SW480 (cell line): ENCODE measurements around the gene GALNS.

Experiments
- DNase-seq: peaks from one replicate; pipeline ENCODE4 v3.0.0-alpha.2; 2016; ENCODE audit warnings: low spot score

GALNS gene

DNA sequence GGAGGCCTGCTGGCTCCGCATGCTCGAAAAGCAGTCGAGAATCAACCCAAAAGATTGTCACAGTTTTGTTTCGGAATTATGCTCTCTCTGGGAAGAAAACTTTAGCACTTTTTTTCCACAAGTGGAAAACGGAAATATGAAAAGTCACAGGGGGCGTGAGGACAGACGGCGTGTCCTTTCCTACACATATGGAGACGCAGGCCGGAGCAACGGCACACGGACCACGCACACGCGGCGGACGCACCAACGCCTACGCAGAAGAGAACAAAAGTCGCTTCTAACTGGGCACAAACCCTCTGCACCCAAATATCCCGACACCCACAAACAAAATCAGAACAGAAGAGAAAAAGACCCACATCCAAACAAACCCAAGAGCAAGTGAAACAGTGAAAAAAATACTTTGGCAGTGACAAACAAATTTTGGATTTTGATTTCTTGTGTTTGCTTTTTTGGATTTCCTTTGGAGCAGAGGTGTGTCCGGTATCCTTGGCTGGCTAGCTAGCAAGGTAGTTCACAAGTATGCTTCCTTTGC is 19.0 kb upstream of the GALNS start:
- DNase-seq: no peak

DNA sequence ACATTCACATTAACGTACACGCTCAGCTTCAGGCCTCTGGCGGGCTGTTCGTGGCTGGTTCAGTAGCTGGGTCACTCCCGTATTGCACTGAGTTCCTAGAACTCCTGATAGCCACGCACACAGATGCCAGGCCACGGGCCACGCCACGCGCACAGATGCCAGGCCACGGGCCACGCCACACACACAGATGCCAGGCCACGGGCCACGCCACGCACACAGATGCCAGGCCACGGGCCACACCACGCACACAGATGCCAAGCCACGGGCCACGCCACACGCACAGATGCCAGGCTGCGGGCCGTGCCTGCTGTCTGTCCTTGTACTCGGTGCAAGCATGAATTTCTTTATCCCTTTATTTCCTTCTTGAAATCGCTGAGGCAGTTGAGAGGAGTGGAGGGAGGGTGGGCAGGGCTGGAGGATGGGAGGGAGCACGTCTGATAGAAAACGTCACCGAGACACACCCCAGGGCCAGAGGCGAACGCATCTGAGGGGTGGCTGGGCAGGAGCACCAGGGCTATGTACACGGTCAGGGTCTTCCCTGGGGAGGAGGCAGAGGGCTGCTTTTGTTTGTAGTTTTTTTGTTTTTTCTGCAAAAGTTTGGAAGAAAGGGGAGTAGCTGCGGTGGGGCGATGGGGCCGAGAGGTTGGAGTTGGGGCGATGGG is 18.3 kb upstream of the GALNS start:
- DNase-seq: no peak

DNA sequence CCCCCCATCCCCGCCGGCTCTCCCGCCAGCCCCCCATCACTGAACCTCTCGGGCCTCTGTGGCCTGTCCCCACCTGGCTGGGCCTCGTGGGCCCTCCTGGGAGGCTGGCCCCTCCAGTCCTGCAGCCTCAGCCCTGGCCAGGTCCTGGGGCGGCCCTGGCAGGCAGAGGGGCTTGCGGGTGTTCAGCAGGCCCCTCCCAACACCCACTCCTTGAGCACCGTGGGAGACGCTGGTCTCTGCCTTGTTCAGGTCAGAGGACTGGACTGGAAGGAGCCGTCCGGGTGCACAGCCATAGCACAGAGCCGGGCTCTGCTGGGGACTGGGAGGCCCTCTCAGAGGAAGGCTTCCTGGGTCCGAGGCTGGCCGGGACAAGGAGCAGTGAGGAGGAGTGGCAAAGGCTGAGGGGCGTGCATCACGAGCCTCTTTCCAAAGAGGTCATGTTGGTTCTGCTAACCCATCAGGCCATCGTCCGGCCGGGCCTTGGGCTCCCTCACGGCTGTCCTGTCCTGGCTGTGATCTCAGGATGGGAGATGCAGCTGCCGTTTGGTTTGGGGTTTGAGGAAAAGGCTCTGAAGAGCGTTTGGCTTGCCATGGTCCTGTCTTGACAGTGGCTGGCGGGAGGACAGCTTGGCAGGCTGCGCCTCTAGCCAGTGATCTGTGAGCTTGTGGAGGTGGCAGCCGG is 16.0 kb upstream of the GALNS start:
- no peak for DNase-seq

DNA sequence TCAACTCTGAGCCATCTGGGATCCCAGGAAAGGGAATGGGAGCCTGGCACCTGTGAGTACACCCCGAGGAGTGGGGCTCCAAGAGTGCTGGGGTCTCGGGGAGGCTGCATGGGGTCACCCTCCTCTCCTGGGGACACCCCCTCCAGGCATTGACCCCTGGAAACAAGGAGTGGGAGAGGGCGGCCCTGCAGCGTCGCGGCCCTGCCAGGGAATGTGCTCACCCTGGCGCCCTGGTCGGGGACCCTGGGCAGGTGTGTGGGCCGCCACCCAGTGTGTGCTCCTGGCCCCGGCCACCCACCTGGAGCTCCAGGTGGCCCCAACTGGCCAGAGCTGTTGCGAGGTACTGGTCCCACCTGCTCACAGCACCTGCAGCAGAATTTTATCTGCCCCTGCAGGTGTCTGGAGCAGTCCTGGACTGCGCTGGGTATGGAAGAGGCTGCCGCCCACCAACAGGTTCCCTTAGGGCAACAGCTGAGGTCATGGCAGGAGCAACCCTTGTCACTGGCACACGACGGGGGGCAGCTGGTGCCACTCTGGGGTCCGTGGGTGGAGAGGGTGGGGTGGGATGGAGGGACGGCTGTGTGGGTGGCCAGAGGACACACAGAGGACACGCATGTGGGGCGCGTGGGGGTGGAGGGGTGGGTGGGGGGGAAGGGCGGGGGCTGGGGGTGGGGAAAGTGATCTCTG is 15.1 kb upstream of the GALNS start:
- no peak for DNase-seq

DNA sequence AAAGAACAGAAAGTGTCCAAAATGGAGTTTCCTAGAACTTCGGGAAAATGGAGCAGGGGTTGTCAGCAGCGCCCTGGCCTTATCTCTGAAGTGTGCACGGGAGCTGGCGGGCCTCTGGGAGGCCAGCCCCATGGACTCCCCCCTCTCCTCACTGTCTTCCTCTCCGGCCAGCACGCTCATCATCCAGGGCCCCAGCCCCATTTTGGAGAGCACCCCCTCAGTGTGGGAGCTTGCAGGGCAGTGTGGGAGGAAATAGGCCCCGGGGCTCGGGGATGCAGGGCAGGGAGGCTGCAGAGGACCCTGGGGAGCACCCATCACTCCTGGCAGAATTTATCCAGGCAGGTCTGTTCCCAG is 14.6 kb upstream of the GALNS start:
- DNase-seq: no peak

DNA sequence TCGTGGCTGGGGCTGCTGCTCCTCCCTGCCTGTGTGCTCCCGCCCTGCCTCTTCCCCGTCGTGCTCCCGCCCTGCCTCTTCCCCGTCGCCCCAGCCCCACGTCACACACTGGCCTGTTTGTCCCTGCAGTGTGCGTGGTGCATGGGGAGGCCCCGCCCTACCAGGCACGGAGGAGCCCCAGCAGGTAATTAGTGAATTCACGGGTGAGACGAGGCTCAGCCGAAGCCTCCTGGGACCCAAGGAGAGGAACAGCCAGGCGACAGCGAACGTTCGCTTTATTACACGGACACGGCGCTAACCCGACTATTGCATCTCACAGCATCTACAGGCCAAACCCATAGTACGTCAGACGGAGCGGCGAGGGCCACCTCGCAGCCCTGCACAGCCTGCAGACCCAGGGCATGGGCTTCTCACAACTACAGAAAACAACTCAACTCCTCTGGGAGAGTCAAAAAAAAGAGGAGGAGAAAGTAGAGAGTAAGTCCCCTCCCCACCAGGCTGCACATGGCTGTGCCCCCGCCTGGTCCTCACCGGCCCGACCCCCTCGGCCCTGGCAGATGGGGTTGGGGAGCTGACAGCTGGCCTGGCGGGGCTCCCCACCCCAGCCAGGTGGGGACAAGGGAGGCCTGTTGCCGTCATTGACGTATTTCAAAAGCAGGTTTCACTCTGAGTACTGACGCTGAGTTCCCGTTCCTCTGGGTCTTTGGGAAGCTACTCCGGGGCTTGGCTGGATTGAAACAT is 14.0 kb upstream of the GALNS start:
- no peak for DNase-seq

GRCh38 chr16:88869673-88869980 is 12.9 kb upstream of the GALNS start:
- no peak for DNase-seq

DNA sequence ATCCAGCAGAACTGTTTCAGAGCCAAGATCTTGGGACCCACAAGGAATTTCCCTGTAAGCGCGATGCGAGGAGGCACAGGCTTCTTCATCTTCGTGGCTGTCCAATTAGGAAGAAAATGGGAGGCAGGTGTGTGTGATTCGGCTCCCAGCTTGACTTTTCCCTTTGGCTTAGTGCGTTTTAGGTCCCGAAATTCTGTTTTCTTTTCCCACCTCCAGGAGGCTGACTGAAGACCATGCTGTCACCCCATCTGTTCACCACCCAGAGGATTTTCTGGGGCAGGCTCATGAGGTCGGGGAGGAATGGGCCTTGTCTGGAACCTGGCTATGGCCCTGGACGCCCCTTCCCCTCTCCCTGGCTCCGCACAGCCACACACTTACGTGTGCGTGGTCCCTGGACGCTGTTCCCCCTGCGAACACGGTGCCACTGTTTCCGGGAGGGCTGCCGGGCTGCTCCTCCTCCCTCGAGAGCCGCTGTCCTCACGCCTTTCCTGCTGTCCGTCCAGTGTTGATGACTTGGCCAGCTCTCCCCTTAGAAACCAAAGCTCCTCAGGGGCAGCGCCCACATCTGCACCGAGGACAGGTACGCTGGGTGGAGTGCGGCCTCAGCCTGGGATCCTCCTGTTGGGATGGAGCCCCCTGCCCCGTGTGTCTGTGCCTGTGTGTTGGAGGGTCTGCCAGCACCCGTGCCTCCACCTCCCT is 12.4 kb upstream of the GALNS start:
- DNase-seq: no peak

GRCh38 chr16:88867581-88868246 is 11.0 kb upstream of the GALNS start:
- no peak for DNase-seq

GRCh38 chr16:88866151-88866920 is 9.6 kb upstream of the GALNS start, which contains the start of gene PABPN1L:
Gene PABPN1L (minus strand): TSS chr16:88866660. CDS start chr16:88866606, 54 bp downstream.
- DNase-seq: no peak

- no peak for DNase-seq
These were observed 9.0 kb upstream of the GALNS start for GRCh38 chr16:88865742-88866141.

DNA sequence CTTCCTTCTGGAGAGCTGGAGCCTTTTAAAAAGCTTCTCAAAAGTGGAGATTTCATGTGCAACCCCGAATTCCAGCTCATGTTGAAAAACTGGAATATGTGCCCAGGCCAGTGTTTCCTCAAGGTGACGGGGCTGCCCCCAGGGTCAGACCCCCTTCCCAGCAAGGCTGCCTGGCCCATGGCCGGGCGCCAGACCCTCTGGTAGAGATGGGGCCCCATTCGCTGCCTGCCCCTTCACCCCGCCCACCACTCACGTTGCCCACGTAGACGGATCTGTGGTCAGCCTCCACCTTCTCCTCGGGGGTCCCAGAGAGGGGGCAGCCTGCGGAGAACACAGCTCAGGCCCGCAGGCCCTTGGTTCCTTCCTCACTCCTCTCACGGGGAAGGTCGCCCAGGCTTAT is 8.6 kb upstream of the GALNS start:
- DNase-seq: no peak

GRCh38 chr16:88864521-88864920 is 7.8 kb upstream of the GALNS start:
- no peak for DNase-seq

DNA sequence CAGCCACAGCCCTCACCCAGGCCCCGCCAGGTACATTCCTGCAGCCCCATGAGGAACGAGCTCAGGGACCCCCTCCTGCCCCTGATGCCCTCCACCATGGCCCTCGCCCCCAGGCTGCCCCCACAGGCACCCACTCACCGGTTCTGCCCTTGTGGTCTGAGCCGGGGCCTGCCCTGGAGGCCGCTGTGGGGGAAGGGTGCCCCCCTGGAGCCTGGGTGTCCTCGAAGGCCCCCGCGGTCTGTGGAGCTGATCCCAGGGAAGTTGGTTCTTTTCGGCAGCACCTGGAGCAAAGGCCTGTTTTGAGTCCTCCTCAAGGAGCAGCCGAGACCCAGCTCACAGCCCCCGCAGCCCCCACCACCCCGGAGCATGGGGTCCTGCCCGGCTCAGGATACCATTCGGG is 7.4 kb upstream of the GALNS start:
- DNase-seq: no peak

GRCh38 chr16:88863426-88863825 is 6.7 kb upstream of the GALNS start:
- no peak for DNase-seq

DNA sequence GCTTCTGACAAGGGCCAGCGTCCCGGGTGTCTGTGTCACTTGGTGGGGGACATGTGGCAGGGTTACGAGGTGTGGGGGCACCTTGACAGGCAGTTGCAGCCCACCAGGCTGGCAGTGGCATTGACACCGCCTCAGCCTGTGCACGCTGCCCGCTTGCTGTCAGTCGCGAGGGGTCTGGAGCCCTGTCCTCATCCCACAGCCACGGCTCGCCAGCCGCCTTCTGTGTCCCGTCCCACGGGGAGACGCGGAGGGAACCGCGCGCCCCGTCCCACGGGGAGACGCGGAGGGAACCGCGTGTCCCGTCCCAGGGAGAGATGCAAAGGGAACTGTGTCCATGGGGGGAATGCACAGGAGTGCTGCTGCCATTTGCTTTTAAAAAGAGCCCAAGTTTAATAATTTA is 6.2 kb upstream of the GALNS start:
- no peak for DNase-seq

DNA sequence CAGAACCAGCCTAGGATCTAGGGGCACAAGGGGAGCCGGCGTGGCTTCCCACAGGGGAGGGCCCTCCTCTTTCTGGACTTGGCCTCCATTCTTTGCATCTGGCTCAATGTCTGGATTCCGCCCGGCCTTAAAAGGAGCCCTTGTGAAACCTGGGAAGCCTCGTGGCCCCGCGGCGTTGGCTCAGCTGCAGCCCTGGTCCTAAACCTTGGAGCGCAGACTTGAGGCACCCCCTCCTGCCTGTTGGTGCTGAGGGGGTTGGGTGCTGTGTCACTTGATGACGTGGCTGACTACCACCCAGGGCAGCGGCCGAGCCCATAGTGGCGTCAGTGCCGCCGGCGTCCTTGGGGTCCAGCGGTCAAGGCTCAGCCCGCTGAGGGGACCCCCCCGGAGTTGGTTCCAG is 4.6 kb upstream of the GALNS start:
- DNase-seq: no peak

GRCh38 chr16:88859381-88860091 is 2.8 kb upstream of the GALNS start:
- DNase-seq: no peak

DNA sequence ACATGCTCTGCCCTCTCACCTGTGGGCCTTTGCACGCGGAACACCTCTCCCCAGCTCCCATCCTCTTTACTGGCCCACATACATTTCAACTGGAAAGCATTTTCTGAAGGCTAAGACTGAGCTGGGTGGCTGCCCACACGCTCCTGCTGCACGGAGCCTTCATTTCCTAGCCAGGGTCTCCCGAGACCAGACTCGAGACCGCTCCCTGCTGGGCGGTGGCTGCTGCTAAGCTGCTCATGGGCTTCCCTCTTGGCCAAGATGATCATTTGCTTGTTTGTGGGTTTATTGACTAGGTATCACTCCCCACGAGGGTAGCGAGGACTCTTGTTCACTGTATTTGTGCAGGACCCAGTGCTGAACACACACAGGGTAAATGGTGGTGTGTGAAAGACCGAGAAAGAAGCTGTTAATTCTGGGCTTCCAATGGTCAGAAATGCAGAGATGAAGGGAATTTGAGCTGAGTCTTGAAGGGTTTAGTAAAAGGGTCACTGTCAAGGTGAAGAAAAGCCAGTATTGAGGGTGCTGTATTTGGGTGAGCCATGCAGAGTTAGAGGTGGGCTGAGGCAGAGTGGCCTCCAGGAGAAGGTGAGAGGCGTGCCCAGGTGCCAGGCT is 1.1 kb upstream of the GALNS start:
- peak; percentile 62 for DNase-seq
